H1 (cell line): ENCODE measurements around the gene EIF4A3. TPM values are rescaled to one million over a fixed set of nuclear protein-coding genes. Genes with fewer than 3 reads are reported as not detected.

Source experiments
- CTCF ChIA-PET: fragments of 300-600 bp; sonication (Branson Sonifier 250); formaldehyde crosslinking; loops from one replicate; lab custom pipeline; 2021; ENCODE audit not compliant: partially characterized antibody; lab: Charles Lee
- POLR2A ChIA-PET: fragments of 300-600 bp; sonication (Branson Sonifier 250); formaldehyde crosslinking; loops from one replicate; lab custom pipeline; 2021; ENCODE audit warnings: inconsistent platforms; ENCODE audit not compliant: partially characterized antibody; lab: Charles Lee
- DNase-seq, 2 experiments: peaks; one replicate each; pipeline versions ENCODE4 v3.0.0 to v3.0.0-alpha.2; 2010 to 2022; ENCODE audit warnings: low spot score in 2 of 2, low read depth in 1 of 2, mixed read lengths in 1 of 2
- FAIRE-seq: peaks from 2 replicates; lab custom pipeline; 2011; peaks lifted over from hg19 to GRCh38; lab: Jason Lieb, UNC
- H2AFZ ChIP-seq: 2 replicates; pipeline ENCODE4 v1.8.1; 2012; ENCODE audit warnings: low read length, inconsistent platforms
- H2AK5ac ChIP-seq: 2 replicates; pipeline ENCODE4 v1.6.1; 2013; ENCODE audit warnings: low read depth, low read length
- H2BK120ac ChIP-seq: replicated peaks from 2 replicates; pipeline ENCODE3; 2013; ENCODE audit warnings: low read depth, low read length, inconsistent platforms
- H2BK12ac ChIP-seq: 2 replicates; pipeline ENCODE4 v1.6.1; 2013; ENCODE audit warnings: low read depth, low read length
- H2BK15ac ChIP-seq: 2 replicates; pipeline ENCODE4 v1.6.1; 2013; ENCODE audit warnings: low read length
- H2BK20ac ChIP-seq: 2 replicates; pipeline ENCODE4 v1.6.1; 2013; ENCODE audit warnings: low read length
- H2BK5ac ChIP-seq: 2 replicates; pipeline ENCODE4 v1.6.1; 2013; ENCODE audit warnings: low read depth, low read length
- H3K14ac ChIP-seq: 2 replicates; pipeline ENCODE4 v1.6.1; 2013; ENCODE audit warnings: inconsistent platforms; ENCODE audit not compliant: insufficient read length
- H3K18ac ChIP-seq: 2 replicates; pipeline ENCODE4 v1.6.1; 2013; ENCODE audit warnings: low read length; ENCODE audit errors: extremely low read depth
- H3K23ac ChIP-seq: 2 replicates; pipeline ENCODE4 v1.6.1; 2013; ENCODE audit warnings: inconsistent platforms; ENCODE audit not compliant: insufficient read length
- H3K23me2 ChIP-seq: 2 replicates; pipeline ENCODE4 v1.6.1; 2013; ENCODE audit warnings: low read depth, low read length
- H3K27ac ChIP-seq: 2 replicates; pipeline ENCODE4 v1.6.1; 2011; ENCODE audit warnings: low read depth, low read length, inconsistent platforms
- H3K27me3 ChIP-seq, 4 experiments: replicated peaks in 1 of 4; 1 replicate in 1 of 4; 2 replicates in 3 of 4; pipeline versions ENCODE4 v1.6.1 to v1.8.1; 2011 to 2013; ENCODE audit warnings: low read length in 3 of 4, mild to moderate bottlenecking in 3 of 4, inconsistent platforms in 2 of 4, mixed read lengths in 2 of 4, moderate library complexity in 1 of 4; ENCODE audit not compliant: control insufficient read depth in 3 of 4, insufficient read depth in 3 of 4; ENCODE audit errors: extremely low read depth in 1 of 4
- H3K36me3 ChIP-seq, 4 experiments: 2 replicates each; pipeline versions ENCODE4 v1.6.1 to v1.8.1; 2011 to 2013; ENCODE audit warnings: mild to moderate bottlenecking in 4 of 4, low read length in 3 of 4, moderate library complexity in 2 of 4, control low read depth in 1 of 4, inconsistent platforms in 1 of 4; ENCODE audit not compliant: insufficient read depth in 4 of 4, control insufficient read depth in 2 of 4
- H3K4ac ChIP-seq: replicated peaks from 2 replicates; pipeline ENCODE3; 2013; ENCODE audit warnings: low read length, low read depth, mixed read lengths, inconsistent platforms; ENCODE audit not compliant: insufficient read length
- H3K4me1 ChIP-seq, 4 experiments: replicated peaks in 1 of 4; 1 replicate in 1 of 4; 2 replicates in 3 of 4; pipeline versions ENCODE4 v1.6.1 to v1.8.1; 2011 to 2013; ENCODE audit warnings: low read length in 3 of 4, inconsistent platforms in 2 of 4, mixed read lengths in 1 of 4; ENCODE audit not compliant: insufficient read depth in 4 of 4, control insufficient read depth in 3 of 4
- H3K4me2 ChIP-seq, 2 experiments: 2 replicates each; pipeline versions ENCODE4 v1.6.1 to v1.8.1; 2011 to 2013; ENCODE audit warnings: low read depth in 2 of 2, low read length in 2 of 2, control low read depth in 1 of 2, inconsistent platforms in 1 of 2, mild to moderate bottlenecking in 1 of 2; ENCODE audit not compliant: insufficient read depth in 1 of 2
- H3K4me3 ChIP-seq, 4 experiments: fragments of 200-600, 300-600 bp in 1 of 4; sonication (generic), shearing (Covaris generic), sonication (Bioruptor Twin) in 1 of 4; 2 replicates each; pipeline versions ENCODE4 v1.5.1 to v1.8.1; 2011 to 2016; ENCODE audit warnings: low read length in 4 of 4, low read depth in 3 of 4, control low read depth in 2 of 4, inconsistent platforms in 2 of 4, mild to moderate bottlenecking in 2 of 4, mixed read lengths in 1 of 4, moderate library complexity in 1 of 4; ENCODE audit not compliant: insufficient read depth in 2 of 4; ENCODE audit errors: extremely low read depth in 1 of 4
- H3K56ac ChIP-seq: replicated peaks from 2 replicates; pipeline ENCODE3; 2013; ENCODE audit warnings: low read depth, mild to moderate bottlenecking, mixed read lengths, low read length, inconsistent platforms; ENCODE audit not compliant: insufficient read length
- H3K79me1 ChIP-seq: 2 replicates; pipeline ENCODE4 v1.6.1; 2013; ENCODE audit warnings: low read depth, low read length, control low read depth
- H3K79me2 ChIP-seq, 2 experiments: 2 replicates each; pipeline versions ENCODE4 v1.6.1 to v1.8.1; 2012 to 2013; ENCODE audit warnings: low read length in 2 of 2, mild to moderate bottlenecking in 2 of 2, inconsistent platforms in 1 of 2; ENCODE audit not compliant: insufficient read depth in 2 of 2, control insufficient read depth in 1 of 2
- H3K9ac ChIP-seq, 4 experiments: replicated peaks in 1 of 4; 1 replicate in 1 of 4; 2 replicates in 3 of 4; pipeline versions ENCODE4 v1.6.1 to v1.8.1; 2011 to 2013; ENCODE audit warnings: low read depth in 3 of 4, low read length in 3 of 4, control low read depth in 2 of 4, mild to moderate bottlenecking in 2 of 4, moderate library complexity in 2 of 4, inconsistent platforms in 1 of 4; ENCODE audit errors: extremely low read depth in 1 of 4
- H3K9me3 ChIP-seq, 2 experiments: 2 replicates each; pipeline versions ENCODE4 v1.6.1 to v1.8.1; 2012 to 2013; ENCODE audit warnings: mild to moderate bottlenecking in 2 of 2, moderate library complexity in 2 of 2, control low read depth in 1 of 2, inconsistent platforms in 1 of 2, low read depth in 1 of 2, low read length in 1 of 2, mixed read lengths in 1 of 2; ENCODE audit not compliant: insufficient read depth in 2 of 2
- H4K20me1 ChIP-seq, 2 experiments: replicated peaks in 1 of 2; 2 replicates each; pipeline versions ENCODE3 to v1.8.1; 2011 to 2013; ENCODE audit warnings: inconsistent platforms in 2 of 2, low read length in 2 of 2, mild to moderate bottlenecking in 1 of 2; ENCODE audit not compliant: insufficient read depth in 2 of 2, control insufficient read depth in 1 of 2
- H4K5ac ChIP-seq: 2 replicates; pipeline ENCODE4 v1.6.1; 2013; ENCODE audit warnings: low read length, low read depth, mixed read lengths, inconsistent platforms; ENCODE audit not compliant: insufficient read length
- H4K8ac ChIP-seq: 2 replicates; pipeline ENCODE4 v1.8.0; 2013; ENCODE audit warnings: mild to moderate bottlenecking, moderate library complexity, low read length, inconsistent platforms; ENCODE audit not compliant: insufficient read depth; ENCODE audit errors: extremely low read depth
- H4K91ac ChIP-seq: replicated peaks from 2 replicates; pipeline ENCODE3; 2013; ENCODE audit warnings: low read length, mixed read lengths, inconsistent platforms; ENCODE audit not compliant: insufficient read length
- POU5F1 ChIP-seq: IDR thresholded peaks from 2 replicates; pipeline ENCODE4 v1.6.1; 2011; ENCODE audit warnings: low read depth, mild to moderate bottlenecking, low read length, moderate library complexity
- WGBS, 2 experiments: shearing (Covaris generic) in 1 of 2; methylation state at CpG; one replicate each; pipeline versions ENCODE4 v1.1.6 to v1.1.7; 2013 to 2015; ENCODE audit warnings: low lambda C conversion rate in 2 of 2, mixed read lengths in 2 of 2, inconsistent platforms in 1 of 2, low coverage in 1 of 2, missing lambda C conversion rate in 1 of 2; ENCODE audit not compliant: insufficient replicate concordance in 2 of 2, insufficient coverage in 1 of 2, insufficient read length in 1 of 2; ENCODE audit errors: extremely low coverage in 1 of 2, missing lambda C conversion rate in 1 of 2; 5-methylcytosine and 5-hydroxymethylcytosine counted together
- polyA plus RNA-seq, 7 experiments: library from polyadenylated mRNA; depleted of rRNA in 3 of 7; stranded (reverse) in 5 of 7; unstranded in 2 of 7; fragments of >200 nt in 5 of 7; fragments of 200-250 nt in 2 of 7; gene quantifications; 1 replicate in 5 of 7; 2 replicates in 1 of 7; 4 replicates in 1 of 7; pipeline versions ENCODE4 v1.2.1 to v1.2.3, GENCODE V29; 2011 to 2013; ENCODE audit warnings: missing spikeins in 2 of 7, mixed read lengths in 2 of 7
- total RNA-seq: library from RNA; stranded (reverse); fragmentation: NEBNext Ultra II Directional; extraction: Animal tissue kit (Norgen Biotek cat#: 25700); gene quantifications from 2 replicates; pipeline ENCODE4 v1.2.1, GENCODE V29; 2021

The EIF4A3 gene
- total and polyA plus RNA-seq, 2 of the 8 experiments (the other 6 are each of a cell fraction or from before 2014, with no cell fraction given), result 142 to 146 TPM

- DNase-seq, result no peak
- H3K36me3 ChIP-seq, result no peaks in the 10 kb centered on the region
- no peak overlapping the region for H3K4me3 ChIP-seq
- no peak overlapping the region for H4K8ac ChIP-seq
- peaks cover 0 to 7% (median 1%) of the 10 kb centered on the region in 4 experiments; a peak in 4 of 7 replicates for H3K4me1 ChIP-seq
- H3K27ac ChIP-seq, result no peak overlapping the region
- no peaks in the 10 kb centered on the region for H4K20me1 ChIP-seq
- peaks cover 0 to 8% (median 4%) of the 10 kb centered on the region in 4 experiments; a peak in 3 of 7 replicates for H3K27me3 ChIP-seq
- no peak overlapping the region for H3K4me2 ChIP-seq
- no peak for FAIRE-seq
- POLR2A ChIA-PET, result interaction anchor here (1.0 to 1.4 kb wide), 2 partner anchors 17 to 111 kb away, joined by 3 to 7 read pairs; no protein-coding TSS in a partner anchor
- H4K91ac ChIP-seq, result no peak overlapping the region
- H3K56ac ChIP-seq, result no peak overlapping the region
- no peak overlapping the region for H3K4ac ChIP-seq
- H2BK120ac ChIP-seq, result no peak overlapping the region
- peaks cover 8% of the 10 kb centered on the region; the same call in 1 of the 2 replicates for H3K23me2 ChIP-seq
- no peak overlapping the region for H2BK12ac ChIP-seq
- WGBS, 2 experiments, result 92% methylated on average over 18 of the region's 18 CpGs; no CpG with 5 or more reads in 1 of the 2 experiments
- H2AK5ac ChIP-seq, result no peak overlapping the region
- CTCF ChIA-PET, result interaction anchor here (0.8 to 6.8 kb wide), 8 partner anchors 10 to 86 kb away, joined by 3 to 43 read pairs (median 4); no protein-coding TSS in a partner anchor
- no peak overlapping the region for H2BK15ac ChIP-seq
- H3K9ac ChIP-seq, result no peak overlapping the region
- no peak for TF ChIP-seq POU5F1
- H2BK5ac ChIP-seq, result no peak overlapping the region
- no peak overlapping the region for H4K5ac ChIP-seq
- H2BK20ac ChIP-seq, result no peak overlapping the region
- no peaks in the 10 kb centered on the region for H3K9me3 ChIP-seq
- H3K18ac ChIP-seq, result no peak overlapping the region
- no peaks in the 10 kb centered on the region; the same call in 1 of the 2 replicates for H3K79me1 ChIP-seq
- H3K23ac ChIP-seq, result no peak overlapping the region
- H3K79me2 ChIP-seq, result no peaks in the 10 kb centered on the region
- no peak overlapping the region for H3K14ac ChIP-seq
- no peak overlapping the region for H2AFZ ChIP-seq
Observed at GRCh38 chr17:80104956-80105375, 42.0 kb downstream of the EIF4A3 start.
